H9 (cell line): ENCODE data around the gene BPIFB6. TPM values are rescaled to one million over a fixed set of nuclear protein-coding genes. Genes with fewer than 3 reads are reported as not detected.

Experiments used
- DNase-seq: peaks from one replicate; pipeline ENCODE4 v3.0.0-alpha.2; 2017
- H2AFZ ChIP-seq: one replicate; pipeline ENCODE4 v1.6.1; 2013; ENCODE audit warnings: mild to moderate bottlenecking, low read length, control low read depth, moderate library complexity
- H2AK5ac ChIP-seq: 2 replicates; pipeline ENCODE4 v1.6.1; 2013; ENCODE audit warnings: low read length, control low read depth, mixed read lengths; ENCODE audit not compliant: insufficient read length
- H2BK120ac ChIP-seq: one replicate; pipeline ENCODE4 v1.6.1; 2013; ENCODE audit warnings: low read depth, mild to moderate bottlenecking, low read length, control low read depth, inconsistent platforms; ENCODE audit not compliant: poor library complexity, severe bottlenecking
- H2BK12ac ChIP-seq: 2 replicates; pipeline ENCODE4 v1.6.1; 2013; ENCODE audit warnings: low read length, control low read depth, mixed read lengths, low read depth; ENCODE audit not compliant: insufficient read length
- H2BK15ac ChIP-seq: 2 replicates; pipeline ENCODE4 v1.6.1; 2013; ENCODE audit warnings: low read depth, low read length, control low read depth
- H2BK20ac ChIP-seq: one replicate; pipeline ENCODE4 v1.6.1; 2013; ENCODE audit warnings: low read depth, mild to moderate bottlenecking, low read length, control low read depth, inconsistent platforms; ENCODE audit not compliant: poor library complexity, severe bottlenecking
- H2BK5ac ChIP-seq: 2 replicates; pipeline ENCODE4 v1.6.1; 2013; ENCODE audit warnings: low read length, control low read depth, mixed read lengths; ENCODE audit not compliant: insufficient read length
- H3K14ac ChIP-seq: 2 replicates; pipeline ENCODE4 v1.6.1; 2013; ENCODE audit warnings: low read length, control low read depth; ENCODE audit not compliant: insufficient read depth
- H3K18ac ChIP-seq: 2 replicates; pipeline ENCODE4 v1.6.1; 2013; ENCODE audit warnings: low read depth, mild to moderate bottlenecking, mixed read lengths, low read length, control low read depth; ENCODE audit not compliant: insufficient read length
- H3K23ac ChIP-seq: 2 replicates; pipeline ENCODE4 v1.6.1; 2013; ENCODE audit warnings: low read length, control low read depth, mixed read lengths, low read depth; ENCODE audit not compliant: insufficient read length
- H3K23me2 ChIP-seq: 2 replicates; pipeline ENCODE4 v1.6.1; 2013; ENCODE audit warnings: low read depth, mild to moderate bottlenecking, mixed read lengths, low read length, control low read depth; ENCODE audit not compliant: insufficient read length, poor library complexity, severe bottlenecking
- H3K27ac ChIP-seq: 2 replicates; pipeline ENCODE4 v1.5.1; 2013; ENCODE audit warnings: low read length, control low read depth, mixed read lengths, low read depth; ENCODE audit not compliant: insufficient read length
- H3K27me3 ChIP-seq: 2 replicates; pipeline ENCODE4 v1.6.1; 2013; ENCODE audit warnings: low read length, control low read depth, inconsistent platforms; ENCODE audit not compliant: insufficient read depth
- H3K4ac ChIP-seq: 2 replicates; pipeline ENCODE4 v1.6.1; 2013; ENCODE audit warnings: low read depth, mild to moderate bottlenecking, control low read depth, inconsistent platforms, low read length, moderate library complexity
- H3K4me1 ChIP-seq: 2 replicates; pipeline ENCODE4 v1.6.1; 2013; ENCODE audit warnings: low read length, control low read depth, inconsistent platforms; ENCODE audit not compliant: insufficient read depth
- H3K4me2 ChIP-seq: 2 replicates; pipeline ENCODE4 v1.6.1; 2013; ENCODE audit warnings: low read length, control low read depth, mixed read lengths; ENCODE audit not compliant: insufficient read length, insufficient read depth
- H3K56ac ChIP-seq: 2 replicates; pipeline ENCODE4 v1.6.1; 2013; ENCODE audit warnings: low read depth, mild to moderate bottlenecking, mixed read lengths, low read length, control low read depth; ENCODE audit not compliant: insufficient read length
- H3K79me1 ChIP-seq: 2 replicates; pipeline ENCODE4 v1.6.1; 2013; ENCODE audit warnings: low read depth, mild to moderate bottlenecking, moderate library complexity, low read length, control low read depth, inconsistent platforms; ENCODE audit not compliant: insufficient read depth, poor library complexity, severe bottlenecking
- H3K79me2 ChIP-seq: 2 replicates; pipeline ENCODE4 v1.6.1; 2013; ENCODE audit warnings: low read length, control low read depth, inconsistent platforms; ENCODE audit not compliant: insufficient read depth
- H3K9ac ChIP-seq: 2 replicates; pipeline ENCODE4 v1.6.1; 2013; ENCODE audit warnings: low read length, control low read depth, mixed read lengths; ENCODE audit not compliant: insufficient read length; ENCODE audit errors: extremely low read depth
- H3K9me3 ChIP-seq: one replicate; pipeline ENCODE4 v1.6.1; 2013; ENCODE audit warnings: low read depth, low read length, inconsistent platforms; ENCODE audit not compliant: control insufficient read depth
- H3T11ph ChIP-seq: one replicate; pipeline ENCODE4 v1.6.1; 2013; ENCODE audit warnings: mild to moderate bottlenecking, low read length, control low read depth, inconsistent platforms
- H4K20me1 ChIP-seq: one replicate; pipeline ENCODE4 v1.6.1; 2013; ENCODE audit not compliant: control insufficient read depth, insufficient read length, insufficient read depth
- H4K5ac ChIP-seq: 2 replicates; pipeline ENCODE4 v1.6.1; 2013; ENCODE audit warnings: low read depth, mild to moderate bottlenecking, mixed read lengths, low read length, control low read depth; ENCODE audit not compliant: insufficient read length
- H4K8ac ChIP-seq: replicated peaks from 2 replicates; pipeline ENCODE4 v1.6.1; 2013; ENCODE audit warnings: low read length, control low read depth, mixed read lengths, low read depth; ENCODE audit not compliant: insufficient read length
- H4K91ac ChIP-seq: 2 replicates; pipeline ENCODE4 v1.6.1; 2013; ENCODE audit warnings: low read depth, mild to moderate bottlenecking, moderate library complexity, mixed read lengths, low read length, control low read depth; ENCODE audit not compliant: insufficient read length
- H3K27ac Mint-ChIP-seq, 3 experiments: 2 replicates in 2 of 3; 3 replicates in 1 of 3; pipeline ENCODE4 v1.8.0; 2020 to 2021; ENCODE audit warnings: mixed read lengths in 3 of 3, mild to moderate bottlenecking in 1 of 3, moderate library complexity in 1 of 3
- H3K27me3 Mint-ChIP-seq: 2 replicates; pipeline ENCODE4 v1.8.0; 2021; ENCODE audit warnings: low read depth, mild to moderate bottlenecking, moderate library complexity, mixed read lengths
- H3K36me3 Mint-ChIP-seq, 3 experiments: 2 replicates in 2 of 3; 3 replicates in 1 of 3; pipeline ENCODE4 v1.8.0; 2020 to 2021; ENCODE audit warnings: low read depth in 3 of 3, mixed read lengths in 3 of 3; ENCODE audit not compliant: insufficient read depth in 1 of 3
- H3K4me1 Mint-ChIP-seq, 2 experiments: 2 replicates each; pipeline ENCODE4 v1.8.0; 2020; ENCODE audit warnings: mixed read lengths in 2 of 2
- H3K4me3 Mint-ChIP-seq, 2 experiments: 2 replicates in 1 of 2; 3 replicates in 1 of 2; pipeline ENCODE4 v1.8.0; 2020 to 2021; ENCODE audit warnings: mild to moderate bottlenecking in 2 of 2, mixed read lengths in 2 of 2, moderate library complexity in 1 of 2
- H3K9me3 Mint-ChIP-seq, 2 experiments: 2 replicates in 1 of 2; 3 replicates in 1 of 2; pipeline ENCODE4 v1.8.0; 2020; ENCODE audit warnings: mild to moderate bottlenecking in 2 of 2, mixed read lengths in 2 of 2, moderate library complexity in 1 of 2
- WGBS: extraction: QIAGEN DNeasy Blood & Tissue Kit; methylation state at CpG from one replicate; pipeline ENCODE4 v1.1.7; 2013; ENCODE audit warnings: missing lambda C conversion rate, low lambda C conversion rate, mixed read lengths; ENCODE audit not compliant: insufficient read length; ENCODE audit errors: extremely low coverage; 5-methylcytosine and 5-hydroxymethylcytosine counted together
- total RNA-seq: library from RNA; stranded (reverse); gene quantifications from 2 replicates; pipeline ENCODE4 v1.2.1, GENCODE V29; 2021
- TF ChIP-seq, protein P1 (sequence below): fragments of 200-600 bp; sonication (generic); conservative IDR thresholded peaks from 3 replicates; pipeline ENCODE4 v1.8.0; 2021; ENCODE audit warnings: antibody characterized with exemption, mild to moderate bottlenecking

Gene BPIFB6
- total RNA-seq, 1 experiment from 2014 or later, result not detected

GRCh38 chr20:33071198-33071597, 39.8 kb downstream of the BPIFB6 start:
- H3K27ac Mint-ChIP-seq, result no peak overlapping the region
- Histone ChIP-seq H2BK5ac (no peak overlapping the region), H2BK12ac (no peak overlapping the region), H3K14ac (no peak overlapping the region), H4K91ac (no peak overlapping the region), H3K27ac (no peak overlapping the region), H2BK15ac (no peak overlapping the region), H2BK20ac (no peak overlapping the region), H3K4ac (no peak overlapping the region), H3K23ac (no peak overlapping the region), H3K56ac (no peak overlapping the region), H2AFZ (no peak overlapping the region), H3K23me2 (no peaks in the 10 kb centered on the region), H3K79me1 (no peaks in the 10 kb centered on the region), H4K8ac (no peak overlapping the region), H4K20me1 (peaks cover 2% of the 10 kb centered on the region), H3K79me2 (no peaks in the 10 kb centered on the region), H3K4me1 (no peaks in the 10 kb centered on the region), H3T11ph (no peak overlapping the region), H3K4me2 (no peak overlapping the region), H3K27me3 (no peaks in the 10 kb centered on the region), H3K18ac (no peak overlapping the region), H2BK120ac (no peak overlapping the region), H3K9me3 (no peaks in the 10 kb centered on the region), H4K5ac (no peak overlapping the region), H2AK5ac (no peak overlapping the region), H3K9ac (no peak overlapping the region)
- TF ChIP-seq, protein P1, sequence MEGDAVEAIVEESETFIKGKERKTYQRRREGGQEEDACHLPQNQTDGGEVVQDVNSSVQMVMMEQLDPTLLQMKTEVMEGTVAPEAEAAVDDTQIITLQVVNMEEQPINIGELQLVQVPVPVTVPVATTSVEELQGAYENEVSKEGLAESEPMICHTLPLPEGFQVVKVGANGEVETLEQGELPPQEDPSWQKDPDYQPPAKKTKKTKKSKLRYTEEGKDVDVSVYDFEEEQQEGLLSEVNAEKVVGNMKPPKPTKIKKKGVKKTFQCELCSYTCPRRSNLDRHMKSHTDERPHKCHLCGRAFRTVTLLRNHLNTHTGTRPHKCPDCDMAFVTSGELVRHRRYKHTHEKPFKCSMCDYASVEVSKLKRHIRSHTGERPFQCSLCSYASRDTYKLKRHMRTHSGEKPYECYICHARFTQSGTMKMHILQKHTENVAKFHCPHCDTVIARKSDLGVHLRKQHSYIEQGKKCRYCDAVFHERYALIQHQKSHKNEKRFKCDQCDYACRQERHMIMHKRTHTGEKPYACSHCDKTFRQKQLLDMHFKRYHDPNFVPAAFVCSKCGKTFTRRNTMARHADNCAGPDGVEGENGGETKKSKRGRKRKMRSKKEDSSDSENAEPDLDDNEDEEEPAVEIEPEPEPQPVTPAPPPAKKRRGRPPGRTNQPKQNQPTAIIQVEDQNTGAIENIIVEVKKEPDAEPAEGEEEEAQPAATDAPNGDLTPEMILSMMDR, result no peak
- WGBS, result no CpG with 5 or more reads among the region's 5 CpGs
- DNase-seq, result no peak
- no peak overlapping the region for H3K4me3 Mint-ChIP-seq
- no peaks in the 10 kb centered on the region for H3K4me1 Mint-ChIP-seq
- H3K9me3 Mint-ChIP-seq, result no peaks in the 10 kb centered on the region; a peak in 1 of 5 replicates
- H3K27me3 Mint-ChIP-seq, result peaks cover 14% of the 10 kb centered on the region
- no peaks in the 10 kb centered on the region for H3K36me3 Mint-ChIP-seq
